ENCODE results near the gene CACNG1.

DNA sequence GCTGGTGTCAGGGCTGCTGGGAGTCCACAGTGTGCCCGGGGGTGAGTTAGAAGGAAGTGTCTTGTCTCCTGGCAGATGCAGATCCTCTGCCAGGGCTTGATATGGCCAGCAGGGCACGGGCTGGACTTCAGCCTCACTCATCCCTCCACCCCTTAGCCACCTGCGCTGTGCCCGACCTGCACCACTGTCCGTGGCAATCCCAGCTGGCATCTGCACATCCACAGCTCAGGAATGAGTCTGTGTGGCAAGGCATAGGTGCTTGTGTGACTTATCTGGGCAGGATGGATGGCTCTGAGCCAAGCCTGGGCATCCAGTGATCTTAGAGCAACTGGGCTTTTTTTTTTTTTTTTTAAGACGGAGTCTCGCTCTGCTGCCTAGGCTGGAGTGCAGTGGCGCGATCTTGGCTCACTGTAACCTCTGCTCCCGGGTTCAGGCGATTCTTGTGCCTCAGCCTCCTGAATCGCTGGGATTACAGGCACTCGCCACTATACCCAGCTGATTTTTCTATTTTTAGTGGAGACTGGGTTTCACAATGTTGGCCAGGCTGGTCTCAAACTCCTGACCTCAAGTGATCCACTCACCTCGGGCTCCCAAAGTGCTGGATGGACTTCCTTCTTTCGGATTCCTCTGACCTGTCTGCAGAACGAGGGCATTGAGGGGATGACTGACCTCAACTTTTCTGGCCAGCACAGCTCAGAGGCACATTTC, 22.5 kb upstream of the CACNG1 start:
- no peak for TF ChIP-seq POLR2A (IDR thresholded peaks at IDR 0.05)
- TF ChIP-seq, protein P1, sequence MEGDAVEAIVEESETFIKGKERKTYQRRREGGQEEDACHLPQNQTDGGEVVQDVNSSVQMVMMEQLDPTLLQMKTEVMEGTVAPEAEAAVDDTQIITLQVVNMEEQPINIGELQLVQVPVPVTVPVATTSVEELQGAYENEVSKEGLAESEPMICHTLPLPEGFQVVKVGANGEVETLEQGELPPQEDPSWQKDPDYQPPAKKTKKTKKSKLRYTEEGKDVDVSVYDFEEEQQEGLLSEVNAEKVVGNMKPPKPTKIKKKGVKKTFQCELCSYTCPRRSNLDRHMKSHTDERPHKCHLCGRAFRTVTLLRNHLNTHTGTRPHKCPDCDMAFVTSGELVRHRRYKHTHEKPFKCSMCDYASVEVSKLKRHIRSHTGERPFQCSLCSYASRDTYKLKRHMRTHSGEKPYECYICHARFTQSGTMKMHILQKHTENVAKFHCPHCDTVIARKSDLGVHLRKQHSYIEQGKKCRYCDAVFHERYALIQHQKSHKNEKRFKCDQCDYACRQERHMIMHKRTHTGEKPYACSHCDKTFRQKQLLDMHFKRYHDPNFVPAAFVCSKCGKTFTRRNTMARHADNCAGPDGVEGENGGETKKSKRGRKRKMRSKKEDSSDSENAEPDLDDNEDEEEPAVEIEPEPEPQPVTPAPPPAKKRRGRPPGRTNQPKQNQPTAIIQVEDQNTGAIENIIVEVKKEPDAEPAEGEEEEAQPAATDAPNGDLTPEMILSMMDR (IDR thresholded peaks at IDR 0.05), result no peak

All from testis (tissue), 2 donors.